HepG2 (cell line): ENCODE data around the gene TXNRD3. TPM values are rescaled to one million over a fixed set of nuclear protein-coding genes. Genes with fewer than 3 reads are reported as not detected.

Source experiments
- ATAC-seq: fragments of 200-7000 bp; cut with Tn5 transposase; 3 replicates; pipeline ENCODE4 v1.9.1; 2020; ENCODE audit warnings: mild to moderate bottlenecking, moderate library complexity
- BruUV-seq: library from RNA; stranded (reverse); fragments of 400-500 nt; replicated peaks from 2 replicates; lab custom pipeline; 2021; lab: Mats Ljungman, UMichigan
- CTCF ChIA-PET: fragments of 300-600 bp; formaldehyde crosslinking; extraction: SDS; loops from one replicate; lab custom pipeline; 2021; ENCODE audit warnings: low total read pairs, inconsistent platforms, low intra/inter-chr PET ratio; lab: Yijun Ruan, JAX
- POLR2A ChIA-PET: fragments of 350-600 bp; sonication (Branson Sonifier 250); formaldehyde crosslinking; loops from one replicate; lab custom pipeline; 2020; ENCODE audit warnings: antibody characterized with exemption, inconsistent platforms; lab: Yijun Ruan, JAX
- DNase-seq: peaks from one replicate; pipeline ENCODE4 v3.0.0-alpha.2; 2015; ENCODE audit warnings: low spot score
- FAIRE-seq: peaks from 3 replicates; lab custom pipeline; 2011; peaks lifted over from hg19 to GRCh38; lab: Jason Lieb, UNC
- H2AFZ ChIP-seq: one replicate; pipeline ENCODE4 v1.6.1; 2011; ENCODE audit warnings: low read length, inconsistent platforms
- H3K27ac ChIP-seq: fragments of 300-600 bp; 3 replicates; pipeline ENCODE4 v1.8.0; 2011; ENCODE audit warnings: mixed run types, mild to moderate bottlenecking, mixed read lengths, low read length, inconsistent platforms; ENCODE audit not compliant: insufficient read depth; ENCODE audit errors: extremely low read length
- H3K27me3 ChIP-seq, 2 experiments: fragments of 200-600 bp in 1 of 2; 2 replicates in 1 of 2; 3 replicates in 1 of 2; pipeline versions ENCODE4 v1.6.0 to v1.8.0; 2011; ENCODE audit warnings: low read length in 2 of 2, mild to moderate bottlenecking in 2 of 2, moderate library complexity in 2 of 2, inconsistent platforms in 1 of 2; ENCODE audit not compliant: insufficient read depth in 2 of 2, control insufficient read depth in 1 of 2
- H3K36me3 ChIP-seq, 2 experiments: fragments of 200-600 bp in 1 of 2; replicated peaks in 1 of 2; 2 replicates in 1 of 2; 3 replicates in 1 of 2; pipeline versions ENCODE4 v1.5.1 to v1.8.0; 2011; ENCODE audit warnings: low read length in 2 of 2, inconsistent platforms in 1 of 2; ENCODE audit not compliant: insufficient read depth in 2 of 2, control insufficient read depth in 1 of 2
- H3K4me1 ChIP-seq: 2 replicates; pipeline ENCODE4 v1.5.1; 2012; ENCODE audit warnings: low read length, inconsistent platforms; ENCODE audit not compliant: insufficient read depth
- H3K4me2 ChIP-seq: 2 replicates; pipeline ENCODE4 v1.6.0; 2011; ENCODE audit warnings: low read depth, low read length, inconsistent platforms
- H3K4me3 ChIP-seq, 3 experiments: fragments of 200-600 bp in 1 of 3; sonication (generic), shearing (Covaris generic) in 1 of 3; replicated peaks in 1 of 3; 2 replicates each; pipeline ENCODE4 v1.5.1; 2011 to 2016; ENCODE audit warnings: low read length in 3 of 3, inconsistent platforms in 2 of 3, low read depth in 2 of 3, mild to moderate bottlenecking in 2 of 3, control low read depth in 1 of 3, mixed read lengths in 1 of 3; ENCODE audit not compliant: insufficient read depth in 1 of 3
- H3K79me2 ChIP-seq: one replicate; pipeline ENCODE4 v1.6.1; 2011; ENCODE audit warnings: low read length, inconsistent platforms; ENCODE audit not compliant: insufficient read depth
- H3K9ac ChIP-seq: 2 replicates; pipeline ENCODE4 v1.6.0; 2011; ENCODE audit warnings: mild to moderate bottlenecking, low read depth, low read length, inconsistent platforms; ENCODE audit not compliant: insufficient read depth
- H3K9me3 ChIP-seq: 2 replicates; pipeline ENCODE4 v1.5.1; 2012; ENCODE audit warnings: mild to moderate bottlenecking, low read length
- H4K20me1 ChIP-seq: 2 replicates; pipeline ENCODE4 v1.6.0; 2011; ENCODE audit warnings: inconsistent platforms, mild to moderate bottlenecking, low read length, moderate library complexity; ENCODE audit not compliant: insufficient read depth
- ARHGAP35 ChIP-seq: sonication (generic); formaldehyde crosslinking; IDR thresholded peaks from 2 replicates; pipeline ENCODE4 v1.9.0; 2022; ENCODE audit warnings: mild to moderate bottlenecking, inconsistent platforms, moderate library complexity, missing genetic modification reagents, borderline replicate concordance
- ARID5B ChIP-seq: IDR thresholded peaks from 2 replicates; pipeline ENCODE4 v1.4.0; 2020; ENCODE audit warnings: mild to moderate bottlenecking, missing genetic modification reagents
- BCLAF1 ChIP-seq: fragments of 450-650 bp; IDR thresholded peaks from 2 replicates; pipeline ENCODE4 v1.6.1; 2017; ENCODE audit warnings: mild to moderate bottlenecking
- CSRNP1 ChIP-seq: sonication (generic); formaldehyde crosslinking; IDR thresholded peaks from 2 replicates; pipeline ENCODE4 v1.8.1; 2023; ENCODE audit warnings: mild to moderate bottlenecking, missing genetic modification reagents
- NPAS2 ChIP-seq: sonication (generic); formaldehyde crosslinking; IDR thresholded peaks from 2 replicates; pipeline ENCODE4 v1.8.0; 2022; ENCODE audit warnings: mild to moderate bottlenecking, missing genetic modification reagents, borderline replicate concordance
- NR2F1 ChIP-seq, 2 experiments: fragments of 450-650 bp in 1 of 2; formaldehyde crosslinking in 1 of 2; IDR thresholded peaks; 2 replicates each; pipeline versions ENCODE4 v1.5.0 to v1.6.1; 2016 to 2020; ENCODE audit warnings: mild to moderate bottlenecking in 1 of 2, missing compliant biosample characterization in 1 of 2, missing genetic modification reagents in 1 of 2, moderate library complexity in 1 of 2
- SKIL ChIP-seq: sonication (generic); formaldehyde crosslinking; IDR thresholded peaks from 2 replicates; pipeline ENCODE4 v1.8.0; 2022; ENCODE audit warnings: missing genetic modification reagents, mild to moderate bottlenecking, moderate library complexity, borderline replicate concordance
- SYNCRIP ChIP-seq: fragments of 200-400 bp; formaldehyde crosslinking; IDR thresholded peaks from 2 replicates; pipeline ENCODE4 v1.6.1; 2018; ENCODE audit warnings: mild to moderate bottlenecking, low read depth, low read length; ENCODE audit not compliant: insufficient read depth
- TGIF2 ChIP-seq: IDR thresholded peaks from 2 replicates; pipeline ENCODE4 v1.6.1; 2016; ENCODE audit warnings: control low read depth, missing compliant biosample characterization
- WGBS: methylation state at CpG from one replicate; pipeline ENCODE4 v1.1.6; 2017; ENCODE audit warnings: low lambda C conversion rate; 5-methylcytosine and 5-hydroxymethylcytosine counted together
- in situ Hi-C: cut with HindIII; loops from 2 replicates; pipeline ENCODE4 v1.10.0; 2017; ENCODE audit warnings: low pct_unique_long_range_greater_than_20kb; ENCODE audit not compliant: extremely low pct_ligation_motif_present
- intact Hi-C: fragments of 100-400 bp; cut with micrococcal nuclease; formaldehyde crosslinking; loops from one replicate; pipeline ENCODE4 v1.10.0; 2022; ENCODE audit not compliant: unreplicated experiment
- polyA plus RNA-seq, 8 experiments: library from polyadenylated mRNA; depleted of rRNA in 3 of 8; stranded (reverse) in 7 of 8; unstranded in 1 of 8; fragments of >200 nt; fragmentation: Illumina TruSeq in 4 of 8; extraction: Trizol in 4 of 8; gene quantifications; 2 replicates each; pipeline versions ENCODE4 v1.2.1 to v1.2.3, GENCODE V29; 2011 to 2016; ENCODE audit warnings: low read depth in 4 of 8, missing spikeins in 1 of 8, mixed read lengths in 1 of 8; ENCODE audit not compliant: insufficient read depth in 1 of 8
- total RNA-seq, 5 experiments: library from RNA; depleted of rRNA; stranded (reverse); fragments of >200 nt; fragmentation: Illumina TruSeq; extraction: Trizol; gene quantifications; 2 replicates each; pipeline ENCODE4 v1.2.3, GENCODE V29; 2016; ENCODE audit warnings: low read depth in 1 of 5

Gene TXNRD3
- total and polyA plus RNA-seq, 2 of the 13 experiments (the other 11 are each of a cell fraction or from before 2014, with no cell fraction given): 4.8 to 20.7 TPM

GRCh38 chr3:126679318-126679751 lies 24.4 kb upstream of the TXNRD3 start:
- CTCF ChIA-PET: interaction anchor here (1.5 to 1.9 kb wide), 2 partner anchors 68 to 776 kb away, joined by 6 to 9 read pairs; no protein-coding TSS in a partner anchor
- no peaks in the 10 kb centered on the region for H3K9me3 ChIP-seq
- FAIRE-seq (peak; percentile 57), ATAC-seq (peak; percentile 97), DNase-seq (peak; percentile 59)
- H3K79me2 ChIP-seq: no peaks in the 10 kb centered on the region
- H3K4me2 ChIP-seq: peak overlapping the region; percentile 65
- H3K9ac ChIP-seq: no peak overlapping the region
- in situ Hi-C loops: loop anchor here (5.0 to 10.0 kb wide), 2 partner anchors 295 to 778 kb away; no protein-coding TSS in a partner anchor
- no TSS peak for BruUV-seq
- peaks cover 17% of the 10 kb centered on the region for H3K4me1 ChIP-seq
- 13% methylated on average over 4 of the region's 20 CpGs for WGBS
- H3K4me3 ChIP-seq: peak overlapping the region in 1 of 3 experiments; percentile 53; a peak in 1 of 6 replicates
- peaks cover 6 to 57% of the 10 kb centered on the region in 2 experiments; a peak in 4 of 5 replicates for H3K27me3 ChIP-seq
- H3K27ac ChIP-seq: no peak overlapping the region
- H2AFZ ChIP-seq: no peak overlapping the region
- no peaks in the 10 kb centered on the region; the same call in 1 of the 2 replicates for H4K20me1 ChIP-seq
- no peaks in the 10 kb centered on the region for H3K36me3 ChIP-seq
- intact Hi-C loops: loop anchor here (1.0 to 10.0 kb wide), 5 partner anchors 67 to 863 kb away; partner anchors contain the start of gene PLXNA1
- POLR2A ChIA-PET: no interaction called here
- TF ChIP-seq ARHGAP35: no peak
- no peak for TF ChIP-seq NPAS2 (CRISPR knock-in tag)
- TF ChIP-seq NR2F1 (CRISPR knock-in tag; IDR thresholded peaks at IDR 0.05): no peak
- TF ChIP-seq CSRNP1: no peak
- TF ChIP-seq ARID5B (CRISPR knock-in tag): 0 out of 2 replicates have a peak, but pooled peaks have one; percentile 36
- TF ChIP-seq BCLAF1: no peak
- peak; percentile 40; the same call in 1 of the 2 replicates for TF ChIP-seq TGIF2
- no peak for TF ChIP-seq SKIL (CRISPR knock-in tag)
- no peak for TF ChIP-seq SYNCRIP
